HEK293 (cell line): ENCODE measurements around the gene SRSF12.

Source experiments
- CTCF ChIP-seq: fragments of 450-650 bp; formaldehyde crosslinking; IDR thresholded peaks from 2 replicates; pipeline ENCODE4 v1.5.1; 2016; ENCODE audit warnings: missing biosample characterization, missing genetic modification characterization
- GLI4 ChIP-seq: fragments of 450-650 bp; formaldehyde crosslinking; IDR thresholded peaks from 2 replicates; pipeline ENCODE4 v1.5.1; 2016; ENCODE audit warnings: missing biosample characterization, missing genetic modification characterization
- ZNF148 ChIP-seq: fragments of 450-650 bp; formaldehyde crosslinking; IDR thresholded peaks from 2 replicates; pipeline ENCODE4 v1.5.0; 2017; ENCODE audit warnings: missing biosample characterization, missing genetic modification characterization, borderline replicate concordance
- ZNF324 ChIP-seq: fragments of 450-650 bp; formaldehyde crosslinking; IDR thresholded peaks from 2 replicates; pipeline ENCODE4 v1.5.1; 2016; ENCODE audit warnings: missing biosample characterization, missing genetic modification characterization
- ZNF558 ChIP-seq: fragments of 450-650 bp; formaldehyde crosslinking; IDR thresholded peaks from 2 replicates; pipeline ENCODE4 v1.5.1; 2016; ENCODE audit warnings: missing biosample characterization, missing genetic modification characterization
- TF ChIP-seq, protein P1 (sequence below): fragments of 450-650 bp; formaldehyde crosslinking; IDR thresholded peaks from 2 replicates; pipeline ENCODE4 v1.5.1; 2016; ENCODE audit warnings: missing biosample characterization, missing genetic modification characterization
- TF ChIP-seq, protein P2 (sequence below): fragments of 450-650 bp; formaldehyde crosslinking; IDR thresholded peaks from 2 replicates; pipeline ENCODE4 v1.5.1; 2016; ENCODE audit warnings: missing biosample characterization, missing genetic modification characterization

- TF ChIP-seq CTCF (tag by site-specific recombination) (no peak), ZNF148 (tag by site-specific recombination) (no peak), ZNF324 (tag by site-specific recombination) (no peak), ZNF558 (tag by site-specific recombination) (no peak), GLI4 (no peak)
- TF ChIP-seq, protein P1, sequence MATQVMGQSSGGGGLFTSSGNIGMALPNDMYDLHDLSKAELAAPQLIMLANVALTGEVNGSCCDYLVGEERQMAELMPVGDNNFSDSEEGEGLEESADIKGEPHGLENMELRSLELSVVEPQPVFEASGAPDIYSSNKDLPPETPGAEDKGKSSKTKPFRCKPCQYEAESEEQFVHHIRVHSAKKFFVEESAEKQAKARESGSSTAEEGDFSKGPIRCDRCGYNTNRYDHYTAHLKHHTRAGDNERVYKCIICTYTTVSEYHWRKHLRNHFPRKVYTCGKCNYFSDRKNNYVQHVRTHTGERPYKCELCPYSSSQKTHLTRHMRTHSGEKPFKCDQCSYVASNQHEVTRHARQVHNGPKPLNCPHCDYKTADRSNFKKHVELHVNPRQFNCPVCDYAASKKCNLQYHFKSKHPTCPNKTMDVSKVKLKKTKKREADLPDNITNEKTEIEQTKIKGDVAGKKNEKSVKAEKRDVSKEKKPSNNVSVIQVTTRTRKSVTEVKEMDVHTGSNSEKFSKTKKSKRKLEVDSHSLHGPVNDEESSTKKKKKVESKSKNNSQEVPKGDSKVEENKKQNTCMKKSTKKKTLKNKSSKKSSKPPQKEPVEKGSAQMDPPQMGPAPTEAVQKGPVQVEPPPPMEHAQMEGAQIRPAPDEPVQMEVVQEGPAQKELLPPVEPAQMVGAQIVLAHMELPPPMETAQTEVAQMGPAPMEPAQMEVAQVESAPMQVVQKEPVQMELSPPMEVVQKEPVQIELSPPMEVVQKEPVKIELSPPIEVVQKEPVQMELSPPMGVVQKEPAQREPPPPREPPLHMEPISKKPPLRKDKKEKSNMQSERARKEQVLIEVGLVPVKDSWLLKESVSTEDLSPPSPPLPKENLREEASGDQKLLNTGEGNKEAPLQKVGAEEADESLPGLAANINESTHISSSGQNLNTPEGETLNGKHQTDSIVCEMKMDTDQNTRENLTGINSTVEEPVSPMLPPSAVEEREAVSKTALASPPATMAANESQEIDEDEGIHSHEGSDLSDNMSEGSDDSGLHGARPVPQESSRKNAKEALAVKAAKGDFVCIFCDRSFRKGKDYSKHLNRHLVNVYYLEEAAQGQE (tag by site-specific recombination) = no peak
- TF ChIP-seq, protein P2, sequence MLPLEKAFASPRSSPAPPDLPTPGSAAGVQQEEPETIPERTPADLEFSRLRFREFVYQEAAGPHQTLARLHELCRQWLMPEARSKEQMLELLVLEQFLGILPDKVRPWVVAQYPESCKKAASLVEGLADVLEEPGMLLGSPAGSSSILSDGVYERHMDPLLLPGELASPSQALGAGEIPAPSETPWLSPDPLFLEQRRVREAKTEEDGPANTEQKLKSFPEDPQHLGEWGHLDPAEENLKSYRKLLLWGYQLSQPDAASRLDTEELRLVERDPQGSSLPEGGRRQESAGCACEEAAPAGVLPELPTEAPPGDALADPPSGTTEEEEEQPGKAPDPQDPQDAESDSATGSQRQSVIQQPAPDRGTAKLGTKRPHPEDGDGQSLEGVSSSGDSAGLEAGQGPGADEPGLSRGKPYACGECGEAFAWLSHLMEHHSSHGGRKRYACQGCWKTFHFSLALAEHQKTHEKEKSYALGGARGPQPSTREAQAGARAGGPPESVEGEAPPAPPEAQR = no peak
These were observed 32.3 kb downstream of the SRSF12 start for GRCh38 chr6:89085409-89086205.
